ENCODE measurements around the gene C6orf47. TPM values are rescaled to one million over a fixed set of nuclear protein-coding genes. Genes with fewer than 3 reads are reported as not detected.

The C6orf47 gene
- total RNA-seq, 1 experiment from 2014 or later: 22.4 TPM

Small RNA genes lying within 50 kb of the gene (microRNA-seq; reads per million reads assigned to microRNA genes)
- gene MIR4646 (ENCODE audit: unreplicated experiment): 1.6 reads per million
- gene MIR6832 (ENCODE audit: unreplicated experiment): 1.3 reads per million

Other genes starting within 250 kb of the C6orf47 start
- 72.1 TPM for gene MICB, start 162.6 kb downstream of the C6orf47 start, total RNA-seq (2021; ENCODE audit: unreplicated experiment)
- not detected for gene MCCD1, start 131.8 kb downstream of the C6orf47 start, total RNA-seq (2021; ENCODE audit: unreplicated experiment)
- gene DDX39B, start 118.8 kb downstream of the C6orf47 start, total RNA-seq (2021; ENCODE audit: unreplicated experiment): 401 TPM
- gene ATP6V1G2, start 114.2 kb downstream of the C6orf47 start, total RNA-seq (2021; ENCODE audit: unreplicated experiment): 0.98 TPM
- 27.9 TPM for gene NFKBIL1, start 113.2 kb downstream of the C6orf47 start, total RNA-seq (2021; ENCODE audit: unreplicated experiment)
- gene LTA, start 88.5 kb downstream of the C6orf47 start, total RNA-seq (2021; ENCODE audit: unreplicated experiment): 0.72 TPM
- 0.64 TPM for gene TNF, start 85.2 kb downstream of the C6orf47 start, total RNA-seq (2021; ENCODE audit: unreplicated experiment)
- 3.7 TPM for gene LTB, start 78.4 kb downstream of the C6orf47 start, total RNA-seq (2021; ENCODE audit: unreplicated experiment)
- not detected for gene LST1, start 74.5 kb downstream of the C6orf47 start, total RNA-seq (2021; ENCODE audit: unreplicated experiment)
- not detected for gene NCR3, start 67.8 kb downstream of the C6orf47 start, total RNA-seq (2021; ENCODE audit: unreplicated experiment)
- 0.44 TPM for gene AIF1, start 45.5 kb downstream of the C6orf47 start, total RNA-seq (2021; ENCODE audit: unreplicated experiment)
- 318 TPM for gene PRRC2A, start 40.1 kb downstream of the C6orf47 start, total RNA-seq (2021; ENCODE audit: unreplicated experiment)
- gene BAG6, start 8.1 kb downstream of the C6orf47 start, total RNA-seq (2021; ENCODE audit: unreplicated experiment): 491 TPM
- gene APOM, start 4.9 kb downstream of the C6orf47 start, total RNA-seq (2021; ENCODE audit: unreplicated experiment): 1.8 TPM
- 18.3 TPM for gene GPANK1, start 4.2 kb upstream of the C6orf47 start, total RNA-seq (2021; ENCODE audit: unreplicated experiment)
- 219 TPM for gene CSNK2B, start 5.3 kb upstream of the C6orf47 start, total RNA-seq (2021; ENCODE audit: unreplicated experiment)
- gene LY6G5B, start 9.2 kb upstream of the C6orf47 start, total RNA-seq (2021; ENCODE audit: unreplicated experiment): 21.2 TPM
- 0.62 TPM for gene LY6G5C, start 20.3 kb upstream of the C6orf47 start, total RNA-seq (2021; ENCODE audit: unreplicated experiment)
- gene ABHD16A, start 42.5 kb upstream of the C6orf47 start, total RNA-seq (2021; ENCODE audit: unreplicated experiment): 47.2 TPM
- not detected for gene LY6G6F, start 46.1 kb upstream of the C6orf47 start, total RNA-seq (2021; ENCODE audit: unreplicated experiment)
- gene LY6G6D, start 54.6 kb upstream of the C6orf47 start, total RNA-seq (2021; ENCODE audit: unreplicated experiment): not detected
- 0.23 TPM for gene LY6G6C, start 61.0 kb upstream of the C6orf47 start, total RNA-seq (2021; ENCODE audit: unreplicated experiment)
- not detected for gene MPIG6B, start 62.6 kb upstream of the C6orf47 start, total RNA-seq (2021; ENCODE audit: unreplicated experiment)
- gene DDAH2, start 68.5 kb upstream of the C6orf47 start, total RNA-seq (2021; ENCODE audit: unreplicated experiment): 104 TPM
- gene CLIC1, start 75.8 kb upstream of the C6orf47 start, total RNA-seq (2021; ENCODE audit: unreplicated experiment): 583 TPM
- gene MSH5, start 79.2 kb upstream of the C6orf47 start, total RNA-seq (2021; ENCODE audit: unreplicated experiment): 38.1 TPM
- gene SAPCD1, start 101.9 kb upstream of the C6orf47 start, total RNA-seq (2021; ENCODE audit: unreplicated experiment): 6.3 TPM
- gene VWA7, start 116.5 kb upstream of the C6orf47 start, total RNA-seq (2021; ENCODE audit: unreplicated experiment): 4.3 TPM
- 229 TPM for gene VARS1, start 135.0 kb upstream of the C6orf47 start, total RNA-seq (2021; ENCODE audit: unreplicated experiment)
- gene LSM2, start 146.2 kb upstream of the C6orf47 start, total RNA-seq (2021; ENCODE audit: unreplicated experiment): 89.7 TPM
- gene HSPA1L, start 154.5 kb upstream of the C6orf47 start, total RNA-seq (2021; ENCODE audit: unreplicated experiment): 2.8 TPM
- 169 TPM for gene HSPA1A, start 154.8 kb upstream of the C6orf47 start, total RNA-seq (2021; ENCODE audit: unreplicated experiment)
- gene HSPA1B, start 167.0 kb upstream of the C6orf47 start, total RNA-seq (2021; ENCODE audit: unreplicated experiment): 147 TPM
- 111 TPM for gene NEU1, start 202.0 kb upstream of the C6orf47 start, total RNA-seq (2021; ENCODE audit: unreplicated experiment)
- gene SLC44A4, start 218.2 kb upstream of the C6orf47 start, total RNA-seq (2021; ENCODE audit: unreplicated experiment): 2.7 TPM
- 60.4 TPM for gene EHMT2, start 236.9 kb upstream of the C6orf47 start, total RNA-seq (2021; ENCODE audit: unreplicated experiment)
- 9.4 TPM for gene ZBTB12, start 241.3 kb upstream of the C6orf47 start, total RNA-seq (2021; ENCODE audit: unreplicated experiment)

All from Panc1 (cell line).